Astrocyte of the cerebellum (primary cell): ENCODE data around the gene HIGD1A.

Experiments used
- DNase-seq: peaks from one replicate; pipeline ENCODE4 v3.0.0-alpha.2; 2011; ENCODE audit warnings: low read depth
- H3K4me3 ChIP-seq: 2 replicates; pipeline ENCODE4 v1.5.1; 2011; ENCODE audit warnings: mild to moderate bottlenecking, low read depth, low read length, moderate library complexity
- CTCF ChIP-seq: IDR thresholded peaks from 2 replicates; pipeline ENCODE4 v1.5.1; 2012; ENCODE audit warnings: low read length, low read depth, moderate library complexity, mild to moderate bottlenecking; ENCODE audit errors: missing control alignments
- in situ Hi-C: cut with HindIII; loops from 2 replicates; pipeline ENCODE4 v1.10.0; 2017; ENCODE audit warnings: low sequenced_read_pairs

The HIGD1A gene

GRCh38 chr3:42804106-42804830 is at the start of gene HIGD1A:
HIGD1A (minus strand) TSS chr3:42804490; CDS start chr3:42794253, 10,237 bp downstream.
- in situ Hi-C loops: no loop called here

GRCh38 chr3:42853739-42854302 is 49.5 kb upstream of the HIGD1A start:
- in situ Hi-C loops: no loop called here
- no peak for TF ChIP-seq CTCF
- DNase-seq: no peak
- no peak overlapping the region for H3K4me3 ChIP-seq

More at GRCh38 chr3:42804106-42804830, at the start of gene HIGD1A:
- peak; percentile 74 for DNase-seq
- TF ChIP-seq CTCF: no peak
- peak within 1 kb of the TSS; percentile 62 for H3K4me3 ChIP-seq

- no peak for TF ChIP-seq CTCF
These were observed 48.8 kb upstream of the HIGD1A start for GRCh38 chr3:42853056-42853455.

DNA sequence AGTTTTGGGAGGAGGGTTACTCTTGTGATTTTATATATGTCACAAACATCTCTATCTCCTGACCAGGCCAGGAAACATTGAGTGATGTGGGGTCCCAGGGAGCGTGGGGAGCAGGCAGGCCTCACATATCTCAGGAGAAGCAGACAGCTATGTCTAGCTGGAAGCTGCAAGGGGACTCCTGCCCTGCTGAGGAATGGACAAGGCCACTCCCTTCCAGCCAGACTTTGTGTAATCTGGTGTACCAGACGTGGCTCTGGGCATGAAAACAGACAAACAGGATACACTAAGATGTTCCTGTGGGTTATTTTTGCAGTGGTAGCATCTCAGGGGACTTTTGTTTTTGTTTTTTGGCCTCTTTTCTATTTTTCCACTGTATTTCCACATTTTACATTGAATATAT is 48.2 kb upstream of the HIGD1A start:
- no peak overlapping the region for H3K4me3 ChIP-seq
- DNase-seq: no peak
- no peak for TF ChIP-seq CTCF
- in situ Hi-C loops: no loop called here

More at GRCh38 chr3:42853056-42853455, 48.8 kb upstream of the HIGD1A start:
- no peak overlapping the region for H3K4me3 ChIP-seq
- DNase-seq: no peak
- in situ Hi-C loops: no loop called here

- in situ Hi-C loops: no loop called here
- TF ChIP-seq CTCF: no peak
- H3K4me3 ChIP-seq: no peak overlapping the region
- DNase-seq: no peak
These were observed 47.0 kb upstream of the HIGD1A start for GRCh38 chr3:42851228-42851834.

DNA sequence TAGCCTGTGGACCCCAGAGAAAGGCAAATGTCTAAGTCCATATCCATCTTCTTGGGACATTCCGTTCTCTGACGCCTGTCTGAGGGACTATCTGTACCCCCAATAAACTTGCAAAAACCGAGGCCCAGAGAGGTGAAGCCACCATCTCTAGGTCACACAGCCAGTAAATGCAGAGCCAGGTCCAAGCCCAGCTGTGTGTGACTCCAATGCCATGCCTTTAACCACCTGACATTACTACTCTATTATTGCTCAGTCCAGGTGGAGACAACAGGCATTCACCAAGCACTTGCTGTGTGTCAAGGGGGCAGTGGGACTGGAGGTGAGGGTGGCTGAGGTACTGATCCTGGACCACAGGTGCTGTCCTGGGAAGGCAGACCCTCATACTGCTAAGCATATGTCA is 46.0 kb upstream of the HIGD1A start:
- DNase-seq: no peak
- no peak for TF ChIP-seq CTCF
- in situ Hi-C loops: no loop called here
- no peak overlapping the region for H3K4me3 ChIP-seq
